Measurements from ENCODE around the gene CLEC20A.

The CLEC20A gene

DNA sequence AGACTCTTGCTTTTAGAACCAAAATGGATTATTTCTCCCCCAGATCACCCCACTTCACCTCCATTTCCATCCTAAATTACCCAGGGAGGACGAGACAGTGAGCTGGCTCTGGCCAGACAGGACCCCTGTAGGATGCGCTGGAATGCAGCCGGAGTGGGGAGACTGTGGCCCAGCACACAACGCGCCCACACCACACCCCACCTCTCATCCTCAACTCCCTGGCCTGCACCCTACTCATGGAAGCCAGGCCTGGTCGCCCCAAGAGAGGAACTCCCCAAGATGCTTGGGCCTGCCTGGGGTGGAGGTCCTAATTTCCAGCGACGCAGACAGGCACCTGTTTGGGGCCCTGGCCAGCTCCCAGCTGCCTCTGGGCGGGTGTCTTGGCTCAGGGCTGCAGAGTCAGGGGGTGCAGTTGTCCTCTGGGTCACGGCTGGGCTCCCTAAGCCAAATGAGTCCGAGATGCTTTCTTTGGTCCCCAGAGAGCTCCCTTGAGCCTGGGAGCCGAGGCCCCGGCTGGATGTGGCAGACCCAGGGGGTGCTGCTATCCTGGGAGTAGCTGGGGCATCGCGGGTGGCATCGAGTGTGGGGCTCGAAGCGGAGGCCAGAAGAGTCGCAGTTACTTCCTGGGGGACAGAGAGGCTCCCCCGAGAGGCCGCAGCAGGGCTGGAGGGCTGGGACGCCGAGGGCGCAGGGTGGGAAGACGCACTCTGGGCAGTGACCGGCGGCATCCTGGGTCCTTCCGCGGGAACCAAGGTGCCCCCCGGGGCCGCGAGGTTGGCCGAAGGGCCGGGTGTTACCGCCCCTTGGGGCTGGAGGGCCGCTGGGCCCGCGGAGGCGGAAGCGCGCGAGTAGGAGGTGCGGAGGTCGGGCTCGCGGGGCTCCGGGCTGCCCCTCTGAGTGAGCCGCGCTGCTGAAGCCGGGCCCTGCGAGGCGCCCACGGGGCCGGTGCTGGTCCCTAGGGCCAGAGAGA is 10.4 kb downstream of the CLEC20A start:
- Mint-ChIP-seq H3K27ac (peak overlapping the region; percentile 90), H3K36me3 (no peaks in the 10 kb centered on the region), H3K4me1 (peaks cover 27 to 30% of the 10 kb centered on the region in 2 donors), H3K27me3 (peaks cover 0 to 7% of the 10 kb centered on the region in 2 donors), H3K4me3 (peak overlapping the region; percentile 72 to 80), H3K9me3 (no peaks in the 10 kb centered on the region)
- DNase-seq (peak; percentile 33), ATAC-seq (replicated peaks) (peak; percentile 73 to 78)

GRCh38 chr1:178485541-178485981 is 11.2 kb downstream of the CLEC20A start:
- Mint-ChIP-seq H3K27me3 (peaks cover 0 to 7% of the 10 kb centered on the region in 2 donors), H3K4me3 (peak overlapping the region; percentile 22 to 80), H3K9me3 (no peaks in the 10 kb centered on the region), H3K36me3 (no peaks in the 10 kb centered on the region), H3K27ac (peak overlapping the region; percentile 90), H3K4me1 (peaks cover 27 to 30% of the 10 kb centered on the region in 2 donors)
- ATAC-seq (replicated peaks) = peak in 1 of 2 donors; percentile 38
- no peak for DNase-seq

DNA sequence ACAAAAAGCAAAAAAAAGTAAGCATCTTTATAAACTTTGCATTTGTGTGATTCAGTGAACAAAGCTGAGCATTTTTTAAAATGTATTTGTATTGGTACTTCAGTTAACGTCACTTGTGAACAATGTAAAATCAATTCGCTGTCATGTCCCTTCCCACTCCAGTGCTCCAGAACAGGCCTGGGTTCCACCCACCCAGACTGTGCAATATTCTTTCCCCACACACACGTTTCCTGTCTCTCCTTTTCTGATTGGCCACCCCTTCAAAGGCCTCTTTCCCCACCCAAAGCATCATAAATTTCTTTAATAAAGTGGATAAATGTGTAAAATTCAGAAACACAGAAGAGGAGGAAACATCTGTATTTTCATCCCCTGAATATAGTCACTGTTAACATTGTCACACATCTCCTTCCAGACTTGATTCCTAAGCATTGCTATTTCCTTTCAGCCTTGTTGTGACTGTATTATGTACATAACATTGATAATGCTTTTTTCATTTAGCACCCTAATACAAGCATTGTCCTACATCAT is 12.0 kb downstream of the CLEC20A start:
- Mint-ChIP-seq H3K27me3 (peaks cover 0 to 7% of the 10 kb centered on the region in 2 donors), H3K36me3 (no peaks in the 10 kb centered on the region)

GRCh38 chr1:178483251-178483957 is 13.4 kb downstream of the CLEC20A start:
- no peak overlapping the region for H3K27ac Mint-ChIP-seq
- no peak for DNase-seq
- H3K4me1 Mint-ChIP-seq = peaks cover 27 to 30% of the 10 kb centered on the region in 2 donors

More for the DNA sequence above, 12.0 kb downstream of the CLEC20A start:
- H3K9me3 Mint-ChIP-seq = no peaks in the 10 kb centered on the region
- DNase-seq = no peak
- no peak for ATAC-seq (replicated peaks)
- peak overlapping the region; percentile 34 to 37 for H3K4me3 Mint-ChIP-seq
- peak overlapping the region; percentile 3 for H3K27ac Mint-ChIP-seq
- H3K4me1 Mint-ChIP-seq = peaks cover 27 to 30% of the 10 kb centered on the region in 2 donors

GRCh38 chr1:178477841-178478240 is 18.9 kb downstream of the CLEC20A start:
- ATAC-seq (replicated peaks) (no peak), DNase-seq (no peak)
- H3K27ac Mint-ChIP-seq = no peak overlapping the region
- no peaks in the 10 kb centered on the region for H3K36me3 Mint-ChIP-seq
- H3K4me1 Mint-ChIP-seq = peaks cover 0 to 5% of the 10 kb centered on the region in 2 donors
- no peaks in the 10 kb centered on the region for H3K27me3 Mint-ChIP-seq
- H3K4me3 Mint-ChIP-seq = no peak overlapping the region
- H3K9me3 Mint-ChIP-seq = no peaks in the 10 kb centered on the region

More at GRCh38 chr1:178483251-178483957, 13.4 kb downstream of the CLEC20A start:
- Mint-ChIP-seq H3K9me3 (no peaks in the 10 kb centered on the region), H3K27me3 (peaks cover 0 to 3% of the 10 kb centered on the region in 2 donors), H3K4me3 (no peak overlapping the region), H3K36me3 (no peaks in the 10 kb centered on the region)
- no peak for ATAC-seq (replicated peaks)

GRCh38 chr1:178477373-178477772 is 19.4 kb downstream of the CLEC20A start:
- no peaks in the 10 kb centered on the region for H3K9me3 Mint-ChIP-seq
- no peak overlapping the region for H3K4me3 Mint-ChIP-seq
- H3K27ac Mint-ChIP-seq = no peak overlapping the region
- ATAC-seq (replicated peaks) = no peak
- peaks cover under 1 to 9% of the 10 kb centered on the region in 2 donors for H3K4me1 Mint-ChIP-seq
- no peaks in the 10 kb centered on the region for H3K27me3 Mint-ChIP-seq
- H3K36me3 Mint-ChIP-seq = no peaks in the 10 kb centered on the region
- no peak for DNase-seq

DNA sequence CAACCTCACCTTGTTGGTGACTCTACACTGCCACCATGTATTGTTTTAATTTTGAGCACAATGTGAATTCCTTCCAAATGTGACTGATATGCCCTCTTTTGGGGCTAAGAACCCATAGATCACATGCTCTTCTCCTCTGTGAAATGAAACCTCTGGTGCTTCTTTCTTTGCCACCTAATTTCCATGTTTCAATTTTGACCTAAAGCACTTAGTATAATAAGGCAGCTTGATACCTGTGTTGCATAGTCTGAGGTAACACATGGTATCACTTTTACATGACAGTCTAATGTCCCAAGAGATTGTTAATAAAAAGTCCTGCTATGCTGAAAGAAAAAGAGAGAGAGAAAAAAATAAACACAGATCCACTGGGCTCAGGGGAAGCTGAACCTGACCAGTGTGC is 24.2 kb downstream of the CLEC20A start:
- no peaks in the 10 kb centered on the region for H3K9me3 Mint-ChIP-seq
- peak; percentile 18 to 51 for ATAC-seq (replicated peaks)
- H3K27me3 Mint-ChIP-seq = no peaks in the 10 kb centered on the region
- H3K27ac Mint-ChIP-seq = no peak overlapping the region
- H3K36me3 Mint-ChIP-seq = no peaks in the 10 kb centered on the region
- H3K4me3 Mint-ChIP-seq = no peak overlapping the region
- DNase-seq = no peak
- peaks cover 2 to 7% of the 10 kb centered on the region in 2 donors for H3K4me1 Mint-ChIP-seq

DNA sequence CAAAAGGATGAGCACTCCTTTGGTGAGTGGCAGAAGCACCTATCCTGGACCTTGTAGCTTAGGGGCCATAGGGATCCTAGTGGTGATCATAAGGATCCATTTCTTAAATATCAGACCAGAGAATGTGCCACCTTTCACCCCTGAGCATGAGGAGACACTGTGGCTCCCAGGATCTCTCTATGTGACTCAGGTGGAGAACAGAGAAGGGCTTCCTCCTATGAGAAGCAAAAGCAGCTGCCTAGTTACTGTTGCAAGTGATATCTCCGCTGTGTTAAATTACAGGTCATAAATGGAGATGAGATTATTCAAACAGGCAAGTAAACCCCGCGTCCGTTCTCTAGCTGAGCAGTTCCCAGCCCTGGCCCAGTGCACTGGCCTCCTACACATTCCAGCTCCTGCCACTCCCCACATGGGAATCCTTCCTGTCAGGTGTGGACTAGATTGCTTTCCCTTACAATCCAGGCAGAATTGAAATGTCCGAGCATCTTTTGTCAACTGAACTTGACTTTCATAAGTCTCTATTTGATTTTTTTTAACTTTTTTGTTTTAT is 26.3 kb downstream of the CLEC20A start:
- Mint-ChIP-seq H3K27ac (no peak overlapping the region), H3K4me3 (no peak overlapping the region), H3K4me1 (peaks cover 2 to 7% of the 10 kb centered on the region in 2 donors), H3K9me3 (no peaks in the 10 kb centered on the region), H3K27me3 (no peaks in the 10 kb centered on the region), H3K36me3 (no peaks in the 10 kb centered on the region)
- ATAC-seq (replicated peaks) (no peak), DNase-seq (no peak)

DNA sequence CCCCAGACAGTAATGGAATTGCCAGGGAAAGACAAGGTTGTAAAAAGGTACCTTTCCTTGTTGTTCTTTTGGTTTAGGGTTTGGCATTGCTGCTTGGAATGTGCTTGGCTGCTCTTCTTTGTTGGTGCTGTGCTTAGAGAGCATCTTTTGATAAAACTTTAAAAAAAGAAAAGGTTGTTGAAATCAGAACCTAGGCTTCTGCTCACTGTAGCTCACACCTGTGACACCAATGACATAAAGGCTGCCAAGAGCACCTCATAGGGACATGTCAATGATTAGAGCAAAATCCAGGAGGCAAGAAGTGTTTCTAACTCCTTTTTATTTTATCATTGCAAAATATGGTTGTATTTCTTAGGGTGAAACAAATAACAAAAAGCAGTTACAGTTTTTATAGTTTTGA is 28.9 kb downstream of the CLEC20A start:
- Mint-ChIP-seq H3K9me3 (no peaks in the 10 kb centered on the region), H3K4me3 (no peak overlapping the region), H3K27me3 (no peaks in the 10 kb centered on the region), H3K4me1 (peaks cover 4 to 7% of the 10 kb centered on the region in 2 donors), H3K36me3 (no peaks in the 10 kb centered on the region), H3K27ac (no peak overlapping the region)
- no peak for DNase-seq
- no peak for ATAC-seq (replicated peaks)

- DNase-seq = no peak
- no peak for ATAC-seq (replicated peaks)
- no peak overlapping the region for H3K4me3 Mint-ChIP-seq
These were observed 31.8 kb downstream of the CLEC20A start for GRCh38 chr1:178465011-178465410.

GRCh38 chr1:178464566-178464965 is 32.2 kb downstream of the CLEC20A start:
- H3K9me3 Mint-ChIP-seq = no peaks in the 10 kb centered on the region
- ATAC-seq (replicated peaks) (no peak), DNase-seq (no peak)
- no peak overlapping the region for H3K27ac Mint-ChIP-seq
- H3K4me1 Mint-ChIP-seq = peaks cover 0 to 2% of the 10 kb centered on the region in 2 donors
- no peak overlapping the region for H3K4me3 Mint-ChIP-seq
- no peaks in the 10 kb centered on the region for H3K36me3 Mint-ChIP-seq
- no peaks in the 10 kb centered on the region for H3K27me3 Mint-ChIP-seq

More at GRCh38 chr1:178465011-178465410, 31.8 kb downstream of the CLEC20A start:
- no peaks in the 10 kb centered on the region for H3K27me3 Mint-ChIP-seq
- no peaks in the 10 kb centered on the region for H3K36me3 Mint-ChIP-seq
- H3K4me1 Mint-ChIP-seq = peaks cover 0 to 2% of the 10 kb centered on the region in 2 donors
- H3K9me3 Mint-ChIP-seq = no peaks in the 10 kb centered on the region
- H3K27ac Mint-ChIP-seq = no peak overlapping the region

DNA sequence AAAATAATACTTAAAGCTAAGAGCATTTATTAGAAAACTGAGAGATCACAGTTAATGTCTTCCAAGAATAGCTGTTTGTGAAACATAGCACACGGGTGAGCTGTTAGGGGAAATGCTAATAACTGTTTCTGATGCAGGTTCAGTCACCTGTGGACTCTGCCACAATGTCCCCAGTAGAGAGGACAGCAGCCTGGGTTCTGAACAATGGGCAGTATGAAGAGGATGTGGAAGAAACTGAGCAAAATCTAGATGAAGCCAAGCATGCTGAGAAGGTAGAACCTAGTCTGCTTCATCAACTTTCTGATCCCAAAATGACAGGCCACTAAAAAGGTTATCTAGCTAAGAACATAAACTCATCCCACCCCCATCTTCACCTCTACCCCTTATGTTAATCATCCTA is 32.6 kb downstream of the CLEC20A start:
- Mint-ChIP-seq H3K36me3 (no peaks in the 10 kb centered on the region), H3K9me3 (no peaks in the 10 kb centered on the region), H3K27me3 (no peaks in the 10 kb centered on the region), H3K27ac (no peak overlapping the region), H3K4me3 (no peak overlapping the region), H3K4me1 (peaks cover 0 to 2% of the 10 kb centered on the region in 2 donors)
- DNase-seq (no peak), ATAC-seq (replicated peaks) (peak; percentile 91 to 94)

DNA sequence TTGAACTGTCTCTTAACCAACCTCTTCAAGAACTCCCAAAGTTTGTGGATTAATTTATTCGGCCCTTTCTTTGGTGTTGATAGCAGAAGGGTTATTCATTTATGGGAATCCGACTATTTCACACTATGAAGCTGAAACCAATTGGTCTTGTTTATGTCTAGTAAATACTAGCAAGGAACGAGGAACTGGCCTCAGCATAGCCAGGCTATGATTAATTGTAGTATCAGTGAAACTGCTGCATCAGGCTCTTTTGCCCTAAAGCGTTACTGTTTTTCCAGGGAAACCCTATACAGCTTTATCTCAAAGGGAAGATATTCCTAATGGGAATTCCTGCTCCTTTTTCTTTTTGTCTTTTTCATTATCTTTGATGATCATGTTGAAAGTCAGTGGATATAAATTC is 35.1 kb downstream of the CLEC20A start:
- peaks cover 0 to 4% of the 10 kb centered on the region in 2 donors for H3K4me1 Mint-ChIP-seq
- no peaks in the 10 kb centered on the region for H3K36me3 Mint-ChIP-seq
- H3K27me3 Mint-ChIP-seq = no peaks in the 10 kb centered on the region
- DNase-seq (no peak), ATAC-seq (replicated peaks) (no peak)
- H3K27ac Mint-ChIP-seq = no peak overlapping the region
- no peaks in the 10 kb centered on the region for H3K9me3 Mint-ChIP-seq
- H3K4me3 Mint-ChIP-seq = no peak overlapping the region

DNA sequence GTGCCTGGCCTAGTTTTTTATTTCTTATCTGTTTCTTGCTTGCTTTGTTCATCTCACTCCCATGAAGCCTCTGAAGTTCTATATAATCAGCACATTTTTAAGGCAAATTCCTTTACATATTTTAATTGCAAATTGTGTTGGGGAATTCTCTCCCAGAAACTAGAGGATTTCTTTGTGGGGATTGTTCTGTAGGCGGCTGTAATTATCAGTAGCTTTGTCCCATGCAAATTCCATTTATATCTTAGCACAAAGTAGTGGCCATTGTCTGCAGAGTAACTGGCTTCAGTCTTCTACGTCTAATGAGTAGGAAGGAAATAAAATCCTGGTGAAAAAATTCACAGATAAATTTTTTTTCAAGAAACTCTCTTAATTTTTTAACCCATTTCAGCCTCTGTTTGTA is 35.7 kb downstream of the CLEC20A start:
- H3K36me3 Mint-ChIP-seq = no peaks in the 10 kb centered on the region
- peaks cover 0 to 1% of the 10 kb centered on the region in 2 donors for H3K9me3 Mint-ChIP-seq
- DNase-seq (no peak), ATAC-seq (replicated peaks) (no peak)
- peaks cover 0 to 4% of the 10 kb centered on the region in 2 donors for H3K4me1 Mint-ChIP-seq
- H3K27me3 Mint-ChIP-seq = no peaks in the 10 kb centered on the region
- H3K4me3 Mint-ChIP-seq = no peak overlapping the region
- no peak overlapping the region for H3K27ac Mint-ChIP-seq
